ENCODE data around the gene ZNF511.
"Not testable (repeated sequence)": the region's sequence is repeated elsewhere in the genome, so short reads cannot be mapped to it uniquely, and the experiment has no call there.

DNA sequence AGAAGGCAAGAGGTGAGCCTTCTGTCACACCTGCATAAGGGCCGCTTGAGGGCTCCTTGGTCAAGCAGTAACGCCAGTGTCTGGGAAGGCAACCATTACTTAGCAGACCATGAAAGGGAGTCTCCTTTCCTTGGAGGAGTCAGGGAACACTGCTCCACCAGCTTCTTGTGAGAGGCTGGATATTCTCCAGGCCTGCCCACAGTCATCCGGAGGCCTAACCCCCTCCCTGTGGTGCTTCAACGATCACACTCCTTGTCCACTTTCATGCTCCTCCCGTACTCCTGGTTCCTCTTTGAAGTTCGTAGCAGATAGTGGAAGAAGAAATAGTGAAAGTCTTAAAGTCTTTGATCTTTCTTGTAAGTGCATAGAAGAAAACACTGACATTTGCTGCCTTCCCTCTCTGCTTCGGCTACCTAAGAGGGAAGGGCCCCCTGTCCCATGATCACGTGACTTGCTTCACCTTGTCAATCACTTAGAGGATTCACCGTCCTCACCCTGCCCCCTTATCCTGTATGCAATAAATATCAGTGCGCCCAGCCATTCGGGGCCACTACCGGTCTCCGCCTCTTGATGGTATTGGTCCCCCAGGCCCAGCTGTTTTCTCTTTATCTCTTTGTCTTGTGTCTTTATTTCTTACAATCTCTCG lies 13.5 kb downstream of the ZNF511 start:
- TF ChIP-seq, protein P1, sequence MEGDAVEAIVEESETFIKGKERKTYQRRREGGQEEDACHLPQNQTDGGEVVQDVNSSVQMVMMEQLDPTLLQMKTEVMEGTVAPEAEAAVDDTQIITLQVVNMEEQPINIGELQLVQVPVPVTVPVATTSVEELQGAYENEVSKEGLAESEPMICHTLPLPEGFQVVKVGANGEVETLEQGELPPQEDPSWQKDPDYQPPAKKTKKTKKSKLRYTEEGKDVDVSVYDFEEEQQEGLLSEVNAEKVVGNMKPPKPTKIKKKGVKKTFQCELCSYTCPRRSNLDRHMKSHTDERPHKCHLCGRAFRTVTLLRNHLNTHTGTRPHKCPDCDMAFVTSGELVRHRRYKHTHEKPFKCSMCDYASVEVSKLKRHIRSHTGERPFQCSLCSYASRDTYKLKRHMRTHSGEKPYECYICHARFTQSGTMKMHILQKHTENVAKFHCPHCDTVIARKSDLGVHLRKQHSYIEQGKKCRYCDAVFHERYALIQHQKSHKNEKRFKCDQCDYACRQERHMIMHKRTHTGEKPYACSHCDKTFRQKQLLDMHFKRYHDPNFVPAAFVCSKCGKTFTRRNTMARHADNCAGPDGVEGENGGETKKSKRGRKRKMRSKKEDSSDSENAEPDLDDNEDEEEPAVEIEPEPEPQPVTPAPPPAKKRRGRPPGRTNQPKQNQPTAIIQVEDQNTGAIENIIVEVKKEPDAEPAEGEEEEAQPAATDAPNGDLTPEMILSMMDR (IDR thresholded peaks at IDR 0.05), result not testable (repeated sequence)
- not testable (repeated sequence) for TF ChIP-seq POLR2A (IDR thresholded peaks at IDR 0.05)

Measured in uterus (tissue), 2 donors.